RWPE2 (cell line): ENCODE results near the gene PIR.

ENCODE experiments used
- ATAC-seq: fragments of 200-7000 bp; cut with Tn5 transposase; 3 replicates; pipeline ENCODE4 v1.9.1; 2021; ENCODE audit warnings: low read depth
- DNase-seq: peaks from one replicate; pipeline ENCODE4 v3.0.0-alpha.2; 2020; ENCODE audit warnings: low spot score
- H3K27ac ChIP-seq: fragments of 450-650 bp; 2 replicates; pipeline ENCODE4 v1.5.1; 2017; ENCODE audit warnings: mild to moderate bottlenecking; ENCODE audit not compliant: poor library complexity, severe bottlenecking
- H3K27me3 ChIP-seq: fragments of 250-450 bp; sonication (Bioruptor Pico); 2 replicates; pipeline ENCODE4 v1.5.1; 2021; ENCODE audit warnings: mild to moderate bottlenecking, moderate library complexity; ENCODE audit not compliant: insufficient read depth, poor library complexity, severe bottlenecking
- H3K36me3 ChIP-seq: fragments of 250-450 bp; sonication (Bioruptor Pico); 2 replicates; pipeline ENCODE4 v1.5.1; 2020; ENCODE audit warnings: low read depth, mild to moderate bottlenecking, moderate library complexity
- H3K4me1 ChIP-seq: fragments of 250-450 bp; sonication (Bioruptor Pico); 2 replicates; pipeline ENCODE4 v1.5.1; 2021; ENCODE audit warnings: mild to moderate bottlenecking, moderate library complexity; ENCODE audit not compliant: insufficient read depth, poor library complexity, severe bottlenecking
- H3K4me3 ChIP-seq: fragments of 250-450 bp; sonication (Bioruptor Pico); 2 replicates; pipeline ENCODE4 v1.5.1; 2021; ENCODE audit warnings: mild to moderate bottlenecking, moderate library complexity; ENCODE audit not compliant: severe bottlenecking
- H3K9me3 ChIP-seq: fragments of 250-450 bp; sonication (Bioruptor Pico); 2 replicates; pipeline ENCODE4 v1.5.1; 2021; ENCODE audit warnings: mild to moderate bottlenecking, moderate library complexity; ENCODE audit not compliant: severe bottlenecking
- CTCF ChIP-seq: fragments of 450-650 bp; IDR thresholded peaks from one replicate; pipeline ENCODE4 v1.5.1; 2017; ENCODE audit warnings: mild to moderate bottlenecking, moderate library complexity; ENCODE audit not compliant: poor library complexity, severe bottlenecking

PIR gene

GRCh38 chrX:15398874-15399273 is 94.3 kb downstream of the PIR start:
- no peaks in the 10 kb centered on the region for H3K27me3 ChIP-seq
- no peaks in the 10 kb centered on the region for H3K36me3 ChIP-seq
- DNase-seq (no peak), ATAC-seq (no peak)
- no peaks in the 10 kb centered on the region for H3K9me3 ChIP-seq
- H3K27ac ChIP-seq, result no peak overlapping the region
- TF ChIP-seq CTCF, result no peak
- H3K4me1 ChIP-seq, result no peaks in the 10 kb centered on the region
- H3K4me3 ChIP-seq, result no peak overlapping the region

GRCh38 chrX:15395789-15396188 is 97.3 kb downstream of the PIR start:
- Histone ChIP-seq H3K9me3 (no peaks in the 10 kb centered on the region), H3K36me3 (no peaks in the 10 kb centered on the region), H3K4me3 (no peak overlapping the region), H3K27ac (no peak overlapping the region), H3K27me3 (no peaks in the 10 kb centered on the region), H3K4me1 (no peaks in the 10 kb centered on the region)
- TF ChIP-seq CTCF, result no peak
- DNase-seq (no peak), ATAC-seq (no peak)

DNA sequence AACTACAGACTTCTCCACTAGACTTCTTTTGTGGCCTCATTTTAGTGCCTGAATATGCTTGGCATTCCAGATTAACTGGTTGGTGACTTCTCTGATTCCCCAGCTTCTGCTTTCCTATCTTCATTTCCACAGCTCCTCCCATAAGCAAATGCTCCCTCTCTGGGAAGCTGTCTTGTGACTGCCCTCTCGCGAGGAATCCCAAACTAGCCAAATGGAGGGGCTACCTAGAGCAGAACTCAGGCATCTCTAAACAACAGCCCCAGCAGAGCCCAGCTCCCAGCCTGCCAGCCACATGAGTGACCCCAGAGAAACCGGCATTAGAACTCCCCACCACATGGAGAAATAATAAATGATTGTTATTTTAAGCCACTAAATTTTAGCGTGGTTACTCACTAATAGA is 101.3 kb downstream of the PIR start:
- H3K4me3 ChIP-seq, result no peak overlapping the region
- no peaks in the 10 kb centered on the region for H3K36me3 ChIP-seq
- no peaks in the 10 kb centered on the region for H3K27me3 ChIP-seq
- H3K9me3 ChIP-seq, result no peaks in the 10 kb centered on the region
- DNase-seq, result no peak
- TF ChIP-seq CTCF, result no peak
- ATAC-seq, result no peak
- H3K4me1 ChIP-seq, result no peaks in the 10 kb centered on the region
- H3K27ac ChIP-seq, result no peak overlapping the region

- H3K4me1 ChIP-seq, result no peaks in the 10 kb centered on the region
- ATAC-seq (no peak), DNase-seq (no peak)
- no peaks in the 10 kb centered on the region for H3K27me3 ChIP-seq
- H3K4me3 ChIP-seq, result no peak within 1 kb of the TSS
- H3K27ac ChIP-seq, result no peak within 1 kb of the TSS
- H3K9me3 ChIP-seq, result no peaks in the 10 kb centered on the region
- H3K36me3 ChIP-seq, result no peaks in the 10 kb centered on the region
- no peak for TF ChIP-seq CTCF
Observed at GRCh38 chrX:15384304-15384703, 108.8 kb downstream of the PIR start, which contains the start of gene VEGFD. VEGFD (minus strand) TSS chrX:15384413; CDS start chrX:15383946, 467 bp downstream.

- no peak overlapping the region for H3K27ac ChIP-seq
- no peak for TF ChIP-seq CTCF
- no peaks in the 10 kb centered on the region for H3K36me3 ChIP-seq
- H3K4me3 ChIP-seq, result no peak overlapping the region
- H3K27me3 ChIP-seq, result no peaks in the 10 kb centered on the region
- H3K4me1 ChIP-seq, result no peaks in the 10 kb centered on the region
- ATAC-seq (no peak), DNase-seq (no peak)
- no peaks in the 10 kb centered on the region for H3K9me3 ChIP-seq
Observed at GRCh38 chrX:15382813-15383212, 110.3 kb downstream of the PIR start.
